ENCODE measurements around the gene NPPA. TPM values are rescaled to one million over a fixed set of nuclear protein-coding genes. Genes with fewer than 3 reads are reported as not detected.
A peak's percentile ranks its signal among the peaks of the same experiment; 100 is the strongest.

NPPA gene
- total and polyA plus RNA-seq, 9 of the 15 experiments (the other 6 are each of a cell fraction or from before 2014, with no cell fraction given), result not detected

DNA sequence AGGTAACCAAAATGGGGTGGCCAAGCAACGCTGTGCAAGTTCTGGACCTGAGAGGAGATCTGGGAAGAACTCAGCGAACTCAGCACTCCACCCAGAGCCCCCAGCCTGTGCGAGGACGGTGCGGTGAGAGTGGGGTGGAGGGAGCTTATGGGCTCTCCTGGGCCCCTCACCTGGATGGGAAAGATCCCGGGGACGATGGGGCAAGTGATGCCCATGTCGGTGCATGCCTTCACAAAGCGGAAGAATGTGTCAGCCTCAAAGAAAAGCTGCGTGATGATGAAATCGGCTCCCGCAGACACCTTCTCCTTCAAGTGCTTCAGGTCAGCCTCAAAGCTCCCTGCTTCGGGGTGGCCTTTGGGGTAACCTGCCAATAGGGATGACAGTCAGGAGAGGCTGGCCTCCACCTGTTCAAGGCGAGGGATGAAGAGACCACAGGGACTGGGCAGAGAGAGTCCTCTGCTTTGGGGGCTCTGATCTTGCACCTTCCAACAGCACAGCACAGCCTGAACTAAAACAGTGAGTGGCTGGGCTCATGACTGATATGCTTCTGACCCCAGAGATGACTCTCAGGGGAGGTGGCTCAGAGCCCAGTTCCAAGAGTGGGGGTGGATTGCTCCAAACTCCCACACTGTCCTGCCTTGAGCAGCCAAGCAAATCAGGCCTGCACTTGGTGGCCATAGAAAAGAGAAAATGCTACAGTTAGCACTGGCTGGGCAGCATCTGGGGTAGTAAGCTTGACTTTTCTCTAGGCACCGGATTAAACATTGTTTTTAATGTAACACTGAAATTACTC, 51.4 kb downstream of the NPPA start (continued):
- 0 out of 2 replicates have a peak, but pooled peaks have one; percentile 12 for TF ChIP-seq ESRRA (IDR thresholded peaks at IDR 0.05; ENCODE audit: borderline replicate concordance, low read depth)
- TF ChIP-seq, protein P1, sequence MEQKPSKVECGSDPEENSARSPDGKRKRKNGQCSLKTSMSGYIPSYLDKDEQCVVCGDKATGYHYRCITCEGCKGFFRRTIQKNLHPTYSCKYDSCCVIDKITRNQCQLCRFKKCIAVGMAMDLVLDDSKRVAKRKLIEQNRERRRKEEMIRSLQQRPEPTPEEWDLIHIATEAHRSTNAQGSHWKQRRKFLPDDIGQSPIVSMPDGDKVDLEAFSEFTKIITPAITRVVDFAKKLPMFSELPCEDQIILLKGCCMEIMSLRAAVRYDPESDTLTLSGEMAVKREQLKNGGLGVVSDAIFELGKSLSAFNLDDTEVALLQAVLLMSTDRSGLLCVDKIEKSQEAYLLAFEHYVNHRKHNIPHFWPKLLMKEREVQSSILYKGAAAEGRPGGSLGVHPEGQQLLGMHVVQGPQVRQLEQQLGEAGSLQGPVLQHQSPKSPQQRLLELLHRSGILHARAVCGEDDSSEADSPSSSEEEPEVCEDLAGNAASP (IDR thresholded peaks at IDR 0.05), result no peak
- no peak for TF ChIP-seq CBFA2T2 (conservative IDR thresholded peaks at IDR 0.05)
- peak; percentile 67 for TF ChIP-seq NEUROD1 (IDR thresholded peaks at IDR 0.05; ENCODE audit: borderline replicate concordance, low read depth, low read length, partially characterized antibody)
- TF ChIP-seq GATAD2B (IDR thresholded peaks at IDR 0.05; ENCODE audit: borderline replicate concordance), result no peak
- TF ChIP-seq, protein P2, sequence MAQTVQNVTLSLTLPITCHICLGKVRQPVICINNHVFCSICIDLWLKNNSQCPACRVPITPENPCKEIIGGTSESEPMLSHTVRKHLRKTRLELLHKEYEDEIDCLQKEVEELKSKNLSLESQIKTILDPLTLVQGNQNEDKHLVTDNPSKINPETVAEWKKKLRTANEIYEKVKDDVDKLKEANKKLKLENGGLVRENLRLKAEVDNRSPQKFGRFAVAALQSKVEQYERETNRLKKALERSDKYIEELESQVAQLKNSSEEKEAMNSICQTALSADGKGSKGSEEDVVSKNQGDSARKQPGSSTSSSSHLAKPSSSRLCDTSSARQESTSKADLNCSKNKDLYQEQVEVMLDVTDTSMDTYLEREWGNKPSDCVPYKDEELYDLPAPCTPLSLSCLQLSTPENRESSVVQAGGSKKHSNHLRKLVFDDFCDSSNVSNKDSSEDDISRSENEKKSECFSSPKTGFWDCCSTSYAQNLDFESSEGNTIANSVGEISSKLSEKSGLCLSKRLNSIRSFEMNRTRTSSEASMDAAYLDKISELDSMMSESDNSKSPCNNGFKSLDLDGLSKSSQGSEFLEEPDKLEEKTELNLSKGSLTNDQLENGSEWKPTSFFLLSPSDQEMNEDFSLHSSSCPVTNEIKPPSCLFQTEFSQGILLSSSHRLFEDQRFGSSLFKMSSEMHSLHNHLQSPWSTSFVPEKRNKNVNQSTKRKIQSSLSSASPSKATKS (CRISPR knock-in tag; IDR thresholded peaks at IDR 0.05), result no peak
- TF ChIP-seq TCF7 (IDR thresholded peaks at IDR 0.05; ENCODE audit: borderline replicate concordance), result no peak
- no peak for TF ChIP-seq TAF9B (IDR thresholded peaks at IDR 0.05; ENCODE audit: partially characterized antibody)
- no peak for TF ChIP-seq NR2C2 (CRISPR knock-in tag; IDR thresholded peaks at IDR 0.05)
- peak; percentile 65 for TF ChIP-seq NR2C2 (tag; IDR thresholded peaks at IDR 0.05)
- TF ChIP-seq HNRNPUL1 (IDR thresholded peaks at IDR 0.05; ENCODE audit: low read length), result no peak
- TF ChIP-seq, protein P3, sequence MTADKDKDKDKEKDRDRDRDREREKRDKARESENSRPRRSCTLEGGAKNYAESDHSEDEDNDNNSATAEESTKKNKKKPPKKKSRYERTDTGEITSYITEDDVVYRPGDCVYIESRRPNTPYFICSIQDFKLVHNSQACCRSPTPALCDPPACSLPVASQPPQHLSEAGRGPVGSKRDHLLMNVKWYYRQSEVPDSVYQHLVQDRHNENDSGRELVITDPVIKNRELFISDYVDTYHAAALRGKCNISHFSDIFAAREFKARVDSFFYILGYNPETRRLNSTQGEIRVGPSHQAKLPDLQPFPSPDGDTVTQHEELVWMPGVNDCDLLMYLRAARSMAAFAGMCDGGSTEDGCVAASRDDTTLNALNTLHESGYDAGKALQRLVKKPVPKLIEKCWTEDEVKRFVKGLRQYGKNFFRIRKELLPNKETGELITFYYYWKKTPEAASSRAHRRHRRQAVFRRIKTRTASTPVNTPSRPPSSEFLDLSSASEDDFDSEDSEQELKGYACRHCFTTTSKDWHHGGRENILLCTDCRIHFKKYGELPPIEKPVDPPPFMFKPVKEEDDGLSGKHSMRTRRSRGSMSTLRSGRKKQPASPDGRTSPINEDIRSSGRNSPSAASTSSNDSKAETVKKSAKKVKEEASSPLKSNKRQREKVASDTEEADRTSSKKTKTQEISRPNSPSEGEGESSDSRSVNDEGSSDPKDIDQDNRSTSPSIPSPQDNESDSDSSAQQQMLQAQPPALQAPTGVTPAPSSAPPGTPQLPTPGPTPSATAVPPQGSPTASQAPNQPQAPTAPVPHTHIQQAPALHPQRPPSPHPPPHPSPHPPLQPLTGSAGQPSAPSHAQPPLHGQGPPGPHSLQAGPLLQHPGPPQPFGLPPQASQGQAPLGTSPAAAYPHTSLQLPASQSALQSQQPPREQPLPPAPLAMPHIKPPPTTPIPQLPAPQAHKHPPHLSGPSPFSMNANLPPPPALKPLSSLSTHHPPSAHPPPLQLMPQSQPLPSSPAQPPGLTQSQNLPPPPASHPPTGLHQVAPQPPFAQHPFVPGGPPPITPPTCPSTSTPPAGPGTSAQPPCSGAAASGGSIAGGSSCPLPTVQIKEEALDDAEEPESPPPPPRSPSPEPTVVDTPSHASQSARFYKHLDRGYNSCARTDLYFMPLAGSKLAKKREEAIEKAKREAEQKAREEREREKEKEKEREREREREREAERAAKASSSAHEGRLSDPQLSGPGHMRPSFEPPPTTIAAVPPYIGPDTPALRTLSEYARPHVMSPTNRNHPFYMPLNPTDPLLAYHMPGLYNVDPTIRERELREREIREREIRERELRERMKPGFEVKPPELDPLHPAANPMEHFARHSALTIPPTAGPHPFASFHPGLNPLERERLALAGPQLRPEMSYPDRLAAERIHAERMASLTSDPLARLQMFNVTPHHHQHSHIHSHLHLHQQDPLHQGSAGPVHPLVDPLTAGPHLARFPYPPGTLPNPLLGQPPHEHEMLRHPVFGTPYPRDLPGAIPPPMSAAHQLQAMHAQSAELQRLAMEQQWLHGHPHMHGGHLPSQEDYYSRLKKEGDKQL (CRISPR knock-in tag; IDR thresholded peaks at IDR 0.05; ENCODE audit: borderline replicate concordance), result no peak
- peak; percentile 47; the same call in 1 of the 2 replicates for TF ChIP-seq NFXL1 (CRISPR knock-in tag; IDR thresholded peaks at IDR 0.05)
- TF ChIP-seq, protein P4, sequence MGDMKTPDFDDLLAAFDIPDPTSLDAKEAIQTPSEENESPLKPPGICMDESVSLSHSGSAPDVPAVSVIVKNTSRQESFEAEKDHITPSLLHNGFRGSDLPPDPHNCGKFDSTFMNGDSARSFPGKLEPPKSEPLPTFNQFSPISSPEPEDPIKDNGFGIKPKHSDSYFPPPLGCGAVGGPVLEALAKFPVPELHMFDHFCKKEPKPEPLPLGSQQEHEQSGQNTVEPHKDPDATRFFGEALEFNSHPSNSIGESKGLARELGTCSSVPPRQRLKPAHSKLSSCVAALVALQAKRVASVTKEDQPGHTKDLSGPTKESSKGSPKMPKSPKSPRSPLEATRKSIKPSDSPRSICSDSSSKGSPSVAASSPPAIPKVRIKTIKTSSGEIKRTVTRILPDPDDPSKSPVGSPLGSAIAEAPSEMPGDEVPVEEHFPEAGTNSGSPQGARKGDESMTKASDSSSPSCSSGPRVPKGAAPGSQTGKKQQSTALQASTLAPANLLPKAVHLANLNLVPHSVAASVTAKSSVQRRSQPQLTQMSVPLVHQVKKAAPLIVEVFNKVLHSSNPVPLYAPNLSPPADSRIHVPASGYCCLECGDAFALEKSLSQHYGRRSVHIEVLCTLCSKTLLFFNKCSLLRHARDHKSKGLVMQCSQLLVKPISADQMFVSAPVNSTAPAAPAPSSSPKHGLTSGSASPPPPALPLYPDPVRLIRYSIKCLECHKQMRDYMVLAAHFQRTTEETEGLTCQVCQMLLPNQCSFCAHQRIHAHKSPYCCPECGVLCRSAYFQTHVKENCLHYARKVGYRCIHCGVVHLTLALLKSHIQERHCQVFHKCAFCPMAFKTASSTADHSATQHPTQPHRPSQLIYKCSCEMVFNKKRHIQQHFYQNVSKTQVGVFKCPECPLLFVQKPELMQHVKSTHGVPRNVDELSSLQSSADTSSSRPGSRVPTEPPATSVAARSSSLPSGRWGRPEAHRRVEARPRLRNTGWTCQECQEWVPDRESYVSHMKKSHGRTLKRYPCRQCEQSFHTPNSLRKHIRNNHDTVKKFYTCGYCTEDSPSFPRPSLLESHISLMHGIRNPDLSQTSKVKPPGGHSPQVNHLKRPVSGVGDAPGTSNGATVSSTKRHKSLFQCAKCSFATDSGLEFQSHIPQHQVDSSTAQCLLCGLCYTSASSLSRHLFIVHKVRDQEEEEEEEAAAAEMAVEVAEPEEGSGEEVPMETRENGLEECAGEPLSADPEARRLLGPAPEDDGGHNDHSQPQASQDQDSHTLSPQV (IDR thresholded peaks at IDR 0.05), result no peak

All from K562 (cell line).